ENCODE data around the gene NPIPB2. TPM values are rescaled to one million over a fixed set of nuclear protein-coding genes. Genes with fewer than 3 reads are reported as not detected.
"Not testable (repeated sequence)": the region's sequence is repeated elsewhere in the genome, so short reads cannot be mapped to it uniquely, and the experiment has no call there.

The NPIPB2 gene
- total RNA-seq, 1 experiment from 2014 or later = 2.4 TPM

DNA sequence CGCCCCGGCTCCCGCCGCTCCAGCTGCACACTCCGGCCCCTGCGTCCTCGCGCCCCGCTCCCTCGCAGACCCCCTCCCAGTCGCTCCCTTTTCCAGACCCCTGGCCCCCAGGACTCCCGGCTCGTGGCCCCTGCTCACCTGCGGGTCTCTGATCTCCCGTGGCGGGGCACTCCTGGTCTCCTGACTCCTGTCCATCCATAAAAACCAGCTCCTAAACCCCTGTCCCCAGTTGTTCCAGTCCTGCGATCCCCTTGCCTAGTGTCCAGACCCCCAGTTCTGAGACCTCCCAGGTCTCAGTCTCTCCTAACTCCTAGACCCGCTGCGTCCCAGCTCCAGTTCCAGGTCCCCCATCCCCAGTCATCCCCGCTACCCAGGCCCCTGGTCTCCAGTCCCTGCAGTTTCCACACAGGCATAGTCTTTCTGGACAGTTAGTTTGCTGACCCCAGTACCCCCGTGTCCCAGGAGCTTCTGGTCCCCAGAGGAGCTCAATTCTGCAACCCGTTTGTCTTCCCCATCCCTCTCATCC, 35.1 kb upstream of the NPIPB2 start:
- no TSS peak for BruUV-seq (replicated peaks)
- Histone ChIP-seq H3K9ac (ENCODE audit: low read length) (peak overlapping the region; percentile 86), H3K36me3 (ENCODE audit: low read depth, low read length) (no peaks in the 10 kb centered on the region), H2AFZ (ENCODE audit: low read length) (peak overlapping the region; percentile 76), H3K9me2 (replicated peaks; ENCODE audit: low read length) (no peaks in the 10 kb centered on the region), H3K4me2 (ENCODE audit: low read length) (peak overlapping the region; percentile 99), H4K20me1 (ENCODE audit: low read length) (no peaks in the 10 kb centered on the region), H3K4me1 (ENCODE audit: insufficient read depth, low read length) (peaks cover 5% of the 10 kb centered on the region; the same call in 1 of the 2 replicates), H3K27ac (ENCODE audit: low read length) (no peak overlapping the region), H3F3A (ENCODE audit: low read length, unreplicated experiment) (no peaks in the 10 kb centered on the region), H3K27me3 (ENCODE audit: low read length) (no peaks in the 10 kb centered on the region), H3K79me2 (ENCODE audit: low read length) (peaks cover 27% of the 10 kb centered on the region), H3K4me3 (ENCODE audit: low read length) (peak overlapping the region; percentile 96), H3K9me3 (ENCODE audit: low read length) (no peaks in the 10 kb centered on the region)
- CTCF ChIA-PET = interaction anchor here (0.8 to 1.2 kb wide), 2 partner anchors 60 to 91 kb away, joined by 3 to 6 read pairs; no protein-coding TSS in a partner anchor
- intact Hi-C loops (cut with micrococcal nuclease) = loop anchor here (1.0 to 2.0 kb wide), 2 partner anchors 48 to 61 kb away; no protein-coding TSS in a partner anchor
- TF ChIP-seq, protein P1, sequence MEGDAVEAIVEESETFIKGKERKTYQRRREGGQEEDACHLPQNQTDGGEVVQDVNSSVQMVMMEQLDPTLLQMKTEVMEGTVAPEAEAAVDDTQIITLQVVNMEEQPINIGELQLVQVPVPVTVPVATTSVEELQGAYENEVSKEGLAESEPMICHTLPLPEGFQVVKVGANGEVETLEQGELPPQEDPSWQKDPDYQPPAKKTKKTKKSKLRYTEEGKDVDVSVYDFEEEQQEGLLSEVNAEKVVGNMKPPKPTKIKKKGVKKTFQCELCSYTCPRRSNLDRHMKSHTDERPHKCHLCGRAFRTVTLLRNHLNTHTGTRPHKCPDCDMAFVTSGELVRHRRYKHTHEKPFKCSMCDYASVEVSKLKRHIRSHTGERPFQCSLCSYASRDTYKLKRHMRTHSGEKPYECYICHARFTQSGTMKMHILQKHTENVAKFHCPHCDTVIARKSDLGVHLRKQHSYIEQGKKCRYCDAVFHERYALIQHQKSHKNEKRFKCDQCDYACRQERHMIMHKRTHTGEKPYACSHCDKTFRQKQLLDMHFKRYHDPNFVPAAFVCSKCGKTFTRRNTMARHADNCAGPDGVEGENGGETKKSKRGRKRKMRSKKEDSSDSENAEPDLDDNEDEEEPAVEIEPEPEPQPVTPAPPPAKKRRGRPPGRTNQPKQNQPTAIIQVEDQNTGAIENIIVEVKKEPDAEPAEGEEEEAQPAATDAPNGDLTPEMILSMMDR (conservative IDR thresholded peaks at IDR 0.05; ENCODE audit: low read depth, low read length) = no peak
- TF ChIP-seq EZH2 (IDR thresholded peaks at IDR 0.05; ENCODE audit: low read length, unreplicated experiment) = no peak
- TF ChIP-seq EZH2phosphoT487 (IDR thresholded peaks at IDR 0.05; ENCODE audit: borderline replicate concordance, low read length) = no peak
- peak; percentile 27 for ATAC-seq
- POLR2A ChIA-PET (ENCODE audit: unreplicated experiment) = no interaction called here
- DNase-seq = no peak

DNA sequence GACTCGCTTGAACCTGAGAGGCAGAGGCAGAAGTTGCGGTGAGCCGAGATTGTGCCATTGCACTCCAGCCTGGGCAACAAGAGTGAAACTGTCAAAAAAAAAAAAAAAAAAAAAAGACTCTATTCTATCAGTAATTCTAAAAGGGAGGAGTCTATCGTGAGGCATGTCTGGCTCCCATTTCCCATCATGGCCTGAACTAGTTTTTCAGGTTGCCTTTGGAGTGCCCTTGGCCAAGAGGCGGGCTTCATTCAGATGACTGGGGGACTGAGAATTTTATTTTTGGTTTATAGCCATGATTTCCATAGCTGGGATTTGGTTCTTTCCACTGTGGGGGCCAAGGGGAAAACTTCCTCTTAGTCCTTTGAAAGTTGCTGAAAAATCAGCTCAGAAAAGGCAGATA, 31.2 kb upstream of the NPIPB2 start:
- no peak for TF ChIP-seq EZH2 (IDR thresholded peaks at IDR 0.05; ENCODE audit: low read length, unreplicated experiment)
- no peak for TF ChIP-seq EZH2phosphoT487 (IDR thresholded peaks at IDR 0.05; ENCODE audit: borderline replicate concordance, low read length)
- TF ChIP-seq, protein P1 (conservative IDR thresholded peaks at IDR 0.05; ENCODE audit: low read depth, low read length) = no peak
- Histone ChIP-seq H3K36me3 (ENCODE audit: low read depth, low read length) (no peaks in the 10 kb centered on the region), H3K27ac (ENCODE audit: low read length) (no peak overlapping the region), H3K9me3 (ENCODE audit: low read length) (no peaks in the 10 kb centered on the region), H3K9ac (ENCODE audit: low read length) (no peak overlapping the region), H3K27me3 (ENCODE audit: low read length) (no peaks in the 10 kb centered on the region), H3K4me3 (ENCODE audit: low read length) (no peak overlapping the region), H3K9me2 (replicated peaks; ENCODE audit: low read length) (no peaks in the 10 kb centered on the region), H3K4me1 (ENCODE audit: insufficient read depth, low read length) (peaks cover 4% of the 10 kb centered on the region; the same call in 1 of the 2 replicates), H3F3A (ENCODE audit: low read length, unreplicated experiment) (no peaks in the 10 kb centered on the region), H3K79me2 (ENCODE audit: low read length) (peaks cover 20% of the 10 kb centered on the region), H2AFZ (ENCODE audit: low read length) (no peak overlapping the region), H4K20me1 (ENCODE audit: low read length) (no peaks in the 10 kb centered on the region), H3K4me2 (ENCODE audit: low read length) (no peak overlapping the region)
- intact Hi-C loops (cut with micrococcal nuclease) = no loop called here
- POLR2A ChIA-PET (ENCODE audit: unreplicated experiment) = no interaction called here
- CTCF ChIA-PET = interaction anchor here (1.5 kb wide), 1 partner anchor 95 kb away, joined by 6 read pairs; no protein-coding TSS in a partner anchor
- BruUV-seq (replicated peaks) = no TSS peak
- no peak for DNase-seq
- ATAC-seq = no peak

DNA sequence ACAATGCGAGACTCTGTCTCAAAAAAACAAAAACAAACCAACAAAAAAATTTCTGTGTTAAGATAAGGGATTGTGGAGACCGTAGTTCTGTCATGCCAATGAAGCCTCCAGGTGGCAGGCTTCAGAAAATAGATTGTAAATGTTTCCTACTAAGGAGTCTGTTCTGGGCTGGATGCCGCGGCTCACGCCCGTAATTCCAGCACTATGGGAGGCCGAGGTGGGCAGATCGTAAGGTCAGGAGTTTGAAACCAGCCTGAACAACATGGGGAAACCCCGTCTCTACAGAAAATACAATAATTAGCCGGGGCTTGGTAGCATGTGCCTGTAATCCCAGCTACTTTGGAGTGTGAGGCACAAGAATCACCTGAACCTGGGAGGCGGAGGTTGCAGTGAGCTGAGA, 30.3 kb upstream of the NPIPB2 start:
- H4K20me1 ChIP-seq (ENCODE audit: low read length) = no peaks in the 10 kb centered on the region
- H3K4me2 ChIP-seq (ENCODE audit: low read length) = no peak overlapping the region
- H3K4me1 ChIP-seq (ENCODE audit: insufficient read depth, low read length) = no peaks in the 10 kb centered on the region
- H3K27me3 ChIP-seq (ENCODE audit: low read length) = no peaks in the 10 kb centered on the region
- H3F3A ChIP-seq (ENCODE audit: low read length, unreplicated experiment) = no peaks in the 10 kb centered on the region
- peaks cover 13% of the 10 kb centered on the region for H3K79me2 ChIP-seq (ENCODE audit: low read length)
- no TSS peak for BruUV-seq (replicated peaks)
- H3K4me3 ChIP-seq (ENCODE audit: low read length) = no peak overlapping the region
- H3K36me3 ChIP-seq (ENCODE audit: low read depth, low read length) = no peaks in the 10 kb centered on the region
- DNase-seq (peak; percentile 23), ATAC-seq (no peak)
- TF ChIP-seq, protein P1 (conservative IDR thresholded peaks at IDR 0.05; ENCODE audit: low read depth, low read length) = peak; percentile 41; the same call in 1 of the 2 replicates
- no peak for TF ChIP-seq EZH2 (IDR thresholded peaks at IDR 0.05; ENCODE audit: low read length, unreplicated experiment)
- no peaks in the 10 kb centered on the region for H3K9me3 ChIP-seq (ENCODE audit: low read length)
- intact Hi-C loops (cut with micrococcal nuclease) = loop anchor here (1.0 kb wide), 1 partner anchor 96 kb away; no protein-coding TSS in a partner anchor
- ChIA-PET POLR2A (ENCODE audit: unreplicated experiment) (no interaction called here), CTCF (interaction anchor here (1.5 kb wide), 1 partner anchor 96 kb away, joined by 6 read pairs; no protein-coding TSS in a partner anchor)
- H3K9me2 ChIP-seq (replicated peaks; ENCODE audit: low read length) = no peaks in the 10 kb centered on the region
- H3K9ac ChIP-seq (ENCODE audit: low read length) = no peak overlapping the region
- no peak overlapping the region for H2AFZ ChIP-seq (ENCODE audit: low read length)
- no peak overlapping the region for H3K27ac ChIP-seq (ENCODE audit: low read length)

DNA sequence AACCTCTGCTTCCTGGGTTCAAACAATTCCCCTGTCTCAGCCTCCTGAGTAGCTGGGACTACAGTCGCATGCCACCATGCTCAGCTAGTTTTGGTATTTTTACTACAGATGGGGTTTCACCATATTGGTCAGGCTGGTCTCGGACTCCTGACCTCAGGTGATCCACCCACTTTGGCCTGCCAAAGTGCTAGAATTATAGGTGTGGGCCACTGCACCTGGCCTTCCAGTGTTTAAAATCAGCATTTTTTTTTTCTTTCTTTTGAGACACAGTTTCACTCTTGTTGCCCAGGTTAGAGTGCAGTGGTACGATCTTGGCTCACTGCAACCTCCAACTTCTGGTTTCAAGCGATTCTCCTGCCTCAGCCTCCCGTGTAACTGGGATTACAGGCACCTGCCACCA, 28.4 kb upstream of the NPIPB2 start:
- H3K27me3 ChIP-seq (ENCODE audit: low read length); H3K9ac ChIP-seq (ENCODE audit: low read length); H4K20me1 ChIP-seq (ENCODE audit: low read length); CTCF ChIA-PET; intact Hi-C loops (cut with micrococcal nuclease); H3K79me2 ChIP-seq (ENCODE audit: low read length); DNase-seq; H3F3A ChIP-seq (ENCODE audit: low read length, unreplicated experiment); H3K4me1 ChIP-seq (ENCODE audit: insufficient read depth, low read length); H3K9me2 ChIP-seq (replicated peaks; ENCODE audit: low read length); H3K9me3 ChIP-seq (ENCODE audit: low read length); H3K4me2 ChIP-seq (ENCODE audit: low read length); H3K36me3 ChIP-seq (ENCODE audit: low read depth, low read length); H3K4me3 ChIP-seq (ENCODE audit: low read length); ATAC-seq; H3K27ac ChIP-seq (ENCODE audit: low read length); POLR2A ChIA-PET (ENCODE audit: unreplicated experiment); H2AFZ ChIP-seq (ENCODE audit: low read length); BruUV-seq (replicated peaks): not testable (repeated sequence)

Measured in PC-3 (cell line).